ENCODE measurements around the gene ZNF365.

DNA sequence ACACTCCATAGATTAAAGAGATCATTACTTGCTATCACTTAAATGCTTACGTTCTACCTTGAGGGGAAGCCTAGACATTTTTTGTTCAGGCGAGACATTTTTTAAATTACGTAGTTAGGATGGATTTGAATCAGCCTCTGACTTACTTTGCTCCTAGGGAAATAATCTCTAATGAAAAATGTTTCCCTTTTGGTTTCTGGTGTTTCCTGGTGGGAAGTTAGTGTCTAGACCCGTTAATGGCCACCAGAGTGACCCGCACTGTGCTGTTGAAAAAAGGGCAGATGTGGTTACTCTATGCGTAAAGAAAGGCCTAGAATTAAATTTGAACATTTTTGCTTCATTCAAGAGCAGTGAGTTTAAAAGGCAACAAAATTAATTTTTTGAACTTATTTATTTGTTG lies 3.8 kb downstream of the ZNF365 start:
- TF ChIP-seq, protein P1, sequence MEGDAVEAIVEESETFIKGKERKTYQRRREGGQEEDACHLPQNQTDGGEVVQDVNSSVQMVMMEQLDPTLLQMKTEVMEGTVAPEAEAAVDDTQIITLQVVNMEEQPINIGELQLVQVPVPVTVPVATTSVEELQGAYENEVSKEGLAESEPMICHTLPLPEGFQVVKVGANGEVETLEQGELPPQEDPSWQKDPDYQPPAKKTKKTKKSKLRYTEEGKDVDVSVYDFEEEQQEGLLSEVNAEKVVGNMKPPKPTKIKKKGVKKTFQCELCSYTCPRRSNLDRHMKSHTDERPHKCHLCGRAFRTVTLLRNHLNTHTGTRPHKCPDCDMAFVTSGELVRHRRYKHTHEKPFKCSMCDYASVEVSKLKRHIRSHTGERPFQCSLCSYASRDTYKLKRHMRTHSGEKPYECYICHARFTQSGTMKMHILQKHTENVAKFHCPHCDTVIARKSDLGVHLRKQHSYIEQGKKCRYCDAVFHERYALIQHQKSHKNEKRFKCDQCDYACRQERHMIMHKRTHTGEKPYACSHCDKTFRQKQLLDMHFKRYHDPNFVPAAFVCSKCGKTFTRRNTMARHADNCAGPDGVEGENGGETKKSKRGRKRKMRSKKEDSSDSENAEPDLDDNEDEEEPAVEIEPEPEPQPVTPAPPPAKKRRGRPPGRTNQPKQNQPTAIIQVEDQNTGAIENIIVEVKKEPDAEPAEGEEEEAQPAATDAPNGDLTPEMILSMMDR (IDR thresholded peaks at IDR 0.05; ENCODE audit: poor library complexity, severe bottlenecking): no peak
- TF ChIP-seq EP300 (conservative IDR thresholded peaks at IDR 0.05; ENCODE audit: poor library complexity, severe bottlenecking) (no peak), EZH2 (IDR thresholded peaks at IDR 0.05; ENCODE audit: borderline replicate concordance, insufficient read depth, low read length, poor library complexity, severe bottlenecking) (no peak)
- TF ChIP-seq, protein P2, sequence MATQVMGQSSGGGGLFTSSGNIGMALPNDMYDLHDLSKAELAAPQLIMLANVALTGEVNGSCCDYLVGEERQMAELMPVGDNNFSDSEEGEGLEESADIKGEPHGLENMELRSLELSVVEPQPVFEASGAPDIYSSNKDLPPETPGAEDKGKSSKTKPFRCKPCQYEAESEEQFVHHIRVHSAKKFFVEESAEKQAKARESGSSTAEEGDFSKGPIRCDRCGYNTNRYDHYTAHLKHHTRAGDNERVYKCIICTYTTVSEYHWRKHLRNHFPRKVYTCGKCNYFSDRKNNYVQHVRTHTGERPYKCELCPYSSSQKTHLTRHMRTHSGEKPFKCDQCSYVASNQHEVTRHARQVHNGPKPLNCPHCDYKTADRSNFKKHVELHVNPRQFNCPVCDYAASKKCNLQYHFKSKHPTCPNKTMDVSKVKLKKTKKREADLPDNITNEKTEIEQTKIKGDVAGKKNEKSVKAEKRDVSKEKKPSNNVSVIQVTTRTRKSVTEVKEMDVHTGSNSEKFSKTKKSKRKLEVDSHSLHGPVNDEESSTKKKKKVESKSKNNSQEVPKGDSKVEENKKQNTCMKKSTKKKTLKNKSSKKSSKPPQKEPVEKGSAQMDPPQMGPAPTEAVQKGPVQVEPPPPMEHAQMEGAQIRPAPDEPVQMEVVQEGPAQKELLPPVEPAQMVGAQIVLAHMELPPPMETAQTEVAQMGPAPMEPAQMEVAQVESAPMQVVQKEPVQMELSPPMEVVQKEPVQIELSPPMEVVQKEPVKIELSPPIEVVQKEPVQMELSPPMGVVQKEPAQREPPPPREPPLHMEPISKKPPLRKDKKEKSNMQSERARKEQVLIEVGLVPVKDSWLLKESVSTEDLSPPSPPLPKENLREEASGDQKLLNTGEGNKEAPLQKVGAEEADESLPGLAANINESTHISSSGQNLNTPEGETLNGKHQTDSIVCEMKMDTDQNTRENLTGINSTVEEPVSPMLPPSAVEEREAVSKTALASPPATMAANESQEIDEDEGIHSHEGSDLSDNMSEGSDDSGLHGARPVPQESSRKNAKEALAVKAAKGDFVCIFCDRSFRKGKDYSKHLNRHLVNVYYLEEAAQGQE (IDR thresholded peaks at IDR 0.05; ENCODE audit: borderline replicate concordance): no peak
